Panc1 (cell line): ENCODE measurements around the gene CDH26.

Experiments used
- POLR2AphosphoS5 ChIP-seq: IDR thresholded peaks from 2 replicates; pipeline ENCODE4 v1.6.1; 2012; ENCODE audit warnings: mild to moderate bottlenecking, low read depth, low read length, moderate library complexity
- SIN3A ChIP-seq: IDR thresholded peaks from 2 replicates; pipeline ENCODE4 v1.6.1; 2012; ENCODE audit warnings: low read depth, mild to moderate bottlenecking, low read length, moderate library complexity, borderline replicate concordance; ENCODE audit not compliant: insufficient read depth
- TCF7L2 ChIP-seq: IDR thresholded peaks from 2 replicates; pipeline ENCODE4 v1.6.1; 2011; ENCODE audit warnings: mild to moderate bottlenecking, low read depth, low read length, inconsistent platforms
- TF ChIP-seq, protein P1 (sequence below): fragments of 450-650 bp; IDR thresholded peaks from 2 replicates; pipeline ENCODE4 v1.5.1; 2017; ENCODE audit warnings: mild to moderate bottlenecking
- TF ChIP-seq, protein P2 (sequence below), 2 experiments: IDR thresholded peaks; 2 replicates each; pipeline ENCODE4 v1.6.1; 2011 to 2012; ENCODE audit warnings: low read depth in 2 of 2, control low read depth in 1 of 2, low read length in 1 of 2, mild to moderate bottlenecking in 1 of 2, moderate library complexity in 1 of 2; ENCODE audit not compliant: insufficient read depth in 1 of 2

DNA sequence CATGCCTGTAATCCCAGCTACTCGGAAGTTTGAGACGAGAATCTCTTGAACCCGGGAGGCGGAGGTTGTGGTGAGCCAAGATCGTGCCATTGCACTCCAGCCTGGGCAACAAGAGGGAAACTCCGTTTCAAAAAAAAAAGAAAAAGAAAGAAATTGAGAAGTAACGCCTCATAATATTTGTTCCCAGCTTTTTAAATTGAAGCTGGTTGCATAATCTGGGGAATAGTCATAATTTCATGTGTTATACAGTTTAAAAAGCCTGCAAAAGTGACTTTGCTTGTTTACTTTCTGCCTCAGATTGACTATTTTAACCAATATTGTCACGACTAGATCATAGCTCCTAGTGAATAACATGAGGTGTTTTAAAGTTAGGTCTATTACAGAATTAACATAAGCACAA lies 10.8 kb upstream of the CDH26 start:
- TF ChIP-seq, protein P1, sequence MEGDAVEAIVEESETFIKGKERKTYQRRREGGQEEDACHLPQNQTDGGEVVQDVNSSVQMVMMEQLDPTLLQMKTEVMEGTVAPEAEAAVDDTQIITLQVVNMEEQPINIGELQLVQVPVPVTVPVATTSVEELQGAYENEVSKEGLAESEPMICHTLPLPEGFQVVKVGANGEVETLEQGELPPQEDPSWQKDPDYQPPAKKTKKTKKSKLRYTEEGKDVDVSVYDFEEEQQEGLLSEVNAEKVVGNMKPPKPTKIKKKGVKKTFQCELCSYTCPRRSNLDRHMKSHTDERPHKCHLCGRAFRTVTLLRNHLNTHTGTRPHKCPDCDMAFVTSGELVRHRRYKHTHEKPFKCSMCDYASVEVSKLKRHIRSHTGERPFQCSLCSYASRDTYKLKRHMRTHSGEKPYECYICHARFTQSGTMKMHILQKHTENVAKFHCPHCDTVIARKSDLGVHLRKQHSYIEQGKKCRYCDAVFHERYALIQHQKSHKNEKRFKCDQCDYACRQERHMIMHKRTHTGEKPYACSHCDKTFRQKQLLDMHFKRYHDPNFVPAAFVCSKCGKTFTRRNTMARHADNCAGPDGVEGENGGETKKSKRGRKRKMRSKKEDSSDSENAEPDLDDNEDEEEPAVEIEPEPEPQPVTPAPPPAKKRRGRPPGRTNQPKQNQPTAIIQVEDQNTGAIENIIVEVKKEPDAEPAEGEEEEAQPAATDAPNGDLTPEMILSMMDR = no peak
- TF ChIP-seq POLR2AphosphoS5 = no peak
- TF ChIP-seq, protein P2, sequence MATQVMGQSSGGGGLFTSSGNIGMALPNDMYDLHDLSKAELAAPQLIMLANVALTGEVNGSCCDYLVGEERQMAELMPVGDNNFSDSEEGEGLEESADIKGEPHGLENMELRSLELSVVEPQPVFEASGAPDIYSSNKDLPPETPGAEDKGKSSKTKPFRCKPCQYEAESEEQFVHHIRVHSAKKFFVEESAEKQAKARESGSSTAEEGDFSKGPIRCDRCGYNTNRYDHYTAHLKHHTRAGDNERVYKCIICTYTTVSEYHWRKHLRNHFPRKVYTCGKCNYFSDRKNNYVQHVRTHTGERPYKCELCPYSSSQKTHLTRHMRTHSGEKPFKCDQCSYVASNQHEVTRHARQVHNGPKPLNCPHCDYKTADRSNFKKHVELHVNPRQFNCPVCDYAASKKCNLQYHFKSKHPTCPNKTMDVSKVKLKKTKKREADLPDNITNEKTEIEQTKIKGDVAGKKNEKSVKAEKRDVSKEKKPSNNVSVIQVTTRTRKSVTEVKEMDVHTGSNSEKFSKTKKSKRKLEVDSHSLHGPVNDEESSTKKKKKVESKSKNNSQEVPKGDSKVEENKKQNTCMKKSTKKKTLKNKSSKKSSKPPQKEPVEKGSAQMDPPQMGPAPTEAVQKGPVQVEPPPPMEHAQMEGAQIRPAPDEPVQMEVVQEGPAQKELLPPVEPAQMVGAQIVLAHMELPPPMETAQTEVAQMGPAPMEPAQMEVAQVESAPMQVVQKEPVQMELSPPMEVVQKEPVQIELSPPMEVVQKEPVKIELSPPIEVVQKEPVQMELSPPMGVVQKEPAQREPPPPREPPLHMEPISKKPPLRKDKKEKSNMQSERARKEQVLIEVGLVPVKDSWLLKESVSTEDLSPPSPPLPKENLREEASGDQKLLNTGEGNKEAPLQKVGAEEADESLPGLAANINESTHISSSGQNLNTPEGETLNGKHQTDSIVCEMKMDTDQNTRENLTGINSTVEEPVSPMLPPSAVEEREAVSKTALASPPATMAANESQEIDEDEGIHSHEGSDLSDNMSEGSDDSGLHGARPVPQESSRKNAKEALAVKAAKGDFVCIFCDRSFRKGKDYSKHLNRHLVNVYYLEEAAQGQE (IDR thresholded peaks at IDR 0.05; ENCODE audit: insufficient read depth in 1 of 2, low read depth in 2 of 2, low read length in 1 of 2) = no peak
- TF ChIP-seq TCF7L2 = no peak
- no peak for TF ChIP-seq SIN3A
